DMS 273 (cell line): Measurements from ENCODE around the gene KCNK5.

Experiments used
- DNase-seq: peaks from one replicate; lab custom pipeline; 2025; ENCODE audit not compliant: unreplicated experiment; lab: John Stamatoyannopoulos, UW

Gene KCNK5

GRCh38 chr6:39143238-39143930, 85.9 kb downstream of the KCNK5 start:
- DNase-seq = no peak

DNA sequence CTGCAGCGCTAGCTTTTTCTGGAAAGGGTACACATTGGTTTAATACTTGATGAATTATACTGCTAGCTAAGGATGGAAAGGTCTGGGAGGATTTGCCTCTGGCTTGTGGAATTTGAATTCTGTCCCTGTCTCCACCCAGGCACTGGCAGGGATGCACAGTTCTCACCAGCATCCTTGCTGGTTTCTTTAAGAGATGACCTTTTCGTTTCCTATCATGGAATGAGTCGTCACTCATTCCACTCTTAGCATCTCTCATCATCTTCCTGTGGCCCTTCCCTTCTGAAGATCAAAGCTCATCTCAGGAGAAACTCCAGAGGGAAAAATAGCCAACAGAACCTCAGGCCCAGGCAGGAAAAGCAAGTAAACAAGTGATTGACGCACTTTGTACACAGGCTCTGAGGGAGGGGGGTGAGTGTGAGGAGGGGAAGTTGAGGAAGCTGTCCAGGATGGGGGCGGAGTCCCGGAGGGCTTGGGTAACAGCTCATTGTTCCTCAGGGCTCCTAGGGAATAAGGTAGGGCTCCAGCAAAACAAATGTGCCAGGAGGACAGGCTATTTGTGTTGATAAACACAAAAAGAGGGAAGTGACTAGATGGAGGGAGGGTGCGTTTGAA, 88.6 kb downstream of the KCNK5 start:
- no peak for DNase-seq
